Activated CD8-positive, alpha-beta memory T cell treated with anti-CD3 and anti-CD28 coated beads, Interleukin-2, amount 50 U/mL, for 1 hour (primary cell): Measurements from ENCODE around the gene MT3.
"Not testable (repeated sequence)": the region's sequence is repeated elsewhere in the genome, so short reads cannot be mapped to it uniquely, and the experiment has no call there.

Experiments
- DNase-seq: peaks from one replicate; pipeline ENCODE4 v3.0.0-alpha.2; 2020; ENCODE audit errors: extremely low read depth

The MT3 gene

DNA sequence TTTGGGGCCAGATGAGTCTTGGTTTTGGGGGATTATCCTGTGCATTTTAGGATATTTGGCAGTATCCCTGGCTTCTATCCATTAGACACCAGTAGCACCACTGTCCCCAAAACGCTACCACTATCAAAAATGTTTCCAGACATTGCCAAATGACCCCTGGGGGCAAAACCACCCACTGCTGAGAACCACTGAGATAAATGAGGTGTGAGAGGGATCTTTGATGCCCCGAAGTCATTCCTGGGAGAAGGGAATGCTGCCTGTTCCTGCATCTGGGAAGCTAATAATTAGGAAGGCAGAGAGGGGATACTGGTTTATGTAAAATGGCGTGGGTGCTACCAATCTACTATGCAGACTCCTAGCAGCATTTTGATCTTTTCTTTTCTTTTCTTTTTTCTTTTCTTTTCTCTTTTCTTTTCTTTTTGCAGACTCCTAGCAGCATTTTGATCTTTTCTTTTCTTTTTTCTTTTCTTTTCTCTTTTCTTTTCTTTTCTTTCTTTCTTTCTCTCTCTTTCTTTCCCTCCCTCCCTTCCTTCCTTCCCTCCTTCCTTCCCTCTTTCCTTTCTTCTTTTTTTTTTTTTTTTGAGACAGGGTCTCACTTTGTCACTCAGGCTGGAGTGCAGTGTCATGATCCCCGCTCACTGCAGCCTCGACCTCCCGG, 8.8 kb upstream of the MT3 start:
- no peak for DNase-seq

GRCh38 chr16:56582911-56583310, 6.4 kb upstream of the MT3 start:
- DNase-seq: not testable (repeated sequence)

DNA sequence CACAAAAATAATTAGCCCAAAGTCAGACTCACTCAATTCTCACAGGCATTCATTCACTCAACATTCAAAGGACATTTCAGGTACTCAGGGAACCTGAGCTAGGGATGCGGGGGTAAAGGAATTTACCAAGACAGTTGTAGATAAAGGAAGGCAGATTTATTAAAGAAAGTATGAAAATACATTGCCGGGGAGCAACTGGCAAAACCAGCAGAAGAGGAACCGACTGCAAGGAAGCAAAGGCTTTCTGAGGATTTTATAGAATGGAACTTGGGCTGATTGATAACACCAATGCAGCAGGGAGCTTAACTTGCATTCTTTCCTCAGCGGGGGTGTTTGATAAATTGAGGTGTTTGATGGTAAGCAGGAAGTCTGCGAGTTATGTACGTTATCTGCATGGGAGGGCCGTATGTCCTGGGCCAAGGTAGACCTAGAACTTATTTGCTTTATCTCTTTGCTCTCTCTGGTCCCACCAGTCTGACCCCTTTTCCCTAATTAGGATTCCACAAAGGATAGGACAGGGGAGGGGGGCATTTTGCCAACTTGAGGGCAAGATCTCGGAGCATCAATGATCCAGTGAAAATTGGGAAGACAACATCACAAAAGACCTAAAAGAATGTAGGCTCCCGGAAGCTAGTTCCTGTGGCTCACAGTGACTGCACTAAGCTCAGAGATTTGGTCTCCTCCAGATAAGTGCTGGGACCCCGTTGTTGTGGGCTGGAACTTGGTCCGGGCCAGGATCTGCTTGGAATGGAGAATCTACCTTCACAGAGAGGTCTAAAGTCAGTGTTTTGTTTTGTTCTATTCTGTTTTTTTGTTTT, 5.8 kb upstream of the MT3 start:
- no peak for DNase-seq

DNA sequence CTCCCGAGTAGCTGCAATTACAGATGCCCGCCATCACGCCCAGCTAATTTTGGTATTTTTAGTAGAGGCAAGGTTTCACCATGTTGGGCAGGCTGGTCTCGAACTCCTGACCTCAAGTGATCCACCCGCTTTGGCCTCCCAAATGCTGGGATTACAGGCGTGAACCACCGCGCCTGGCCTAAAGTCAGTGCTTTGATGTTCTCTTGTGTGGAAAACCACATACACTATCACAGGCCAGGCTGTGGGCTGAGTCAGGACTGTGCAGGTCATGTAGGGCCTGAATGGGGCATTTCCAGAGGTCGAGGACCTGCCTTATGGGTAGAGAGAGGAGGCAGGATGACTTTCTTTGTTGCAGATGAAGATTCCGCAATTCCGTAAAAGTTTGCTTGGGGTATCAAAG, 5.1 kb upstream of the MT3 start:
- no peak for DNase-seq

- no peak for DNase-seq
Measured at GRCh38 chr16:56588781-56589140, 567 bp upstream of the MT3 start.

GRCh38 chr16:56591377-56592060, 2.2 kb downstream of the MT3 start:
- DNase-seq: no peak

- no peak for DNase-seq
Measured at GRCh38 chr16:56593573-56594291, 4.4 kb downstream of the MT3 start.

- DNase-seq: no peak
Measured at GRCh38 chr16:56594292-56594619, 4.9 kb downstream of the MT3 start.

DNA sequence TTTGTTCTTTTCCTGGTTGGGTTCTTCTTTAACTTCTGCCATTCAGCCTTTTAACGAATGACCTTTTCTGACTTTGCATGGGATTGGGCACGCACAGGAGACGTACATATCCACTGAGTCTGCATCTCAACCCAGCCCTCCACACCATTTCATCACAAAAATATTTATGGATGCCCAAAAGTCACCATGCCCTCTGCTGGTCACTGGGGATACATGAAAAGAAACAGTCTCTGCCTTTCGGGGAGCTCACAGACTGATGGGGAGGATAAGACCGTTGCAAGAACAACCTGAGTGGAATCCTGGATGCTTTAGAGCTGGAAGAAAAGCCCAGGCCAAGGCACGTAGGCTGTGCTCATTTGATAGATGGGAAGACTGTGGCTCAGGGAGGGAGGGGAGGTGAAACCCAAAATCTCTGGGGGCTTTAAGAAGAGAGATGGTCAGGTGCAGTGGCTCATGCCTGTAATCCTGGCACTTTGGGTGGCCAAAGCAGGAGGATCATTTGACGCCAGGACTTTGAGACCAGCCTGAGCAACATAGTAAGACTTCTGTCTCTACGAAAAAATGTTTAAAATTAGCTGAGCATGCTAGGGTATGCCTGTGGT, 11.2 kb downstream of the MT3 start:
- no peak for DNase-seq

- DNase-seq: no peak
Measured at GRCh38 chr16:56601325-56601724, 12.0 kb downstream of the MT3 start.

DNA sequence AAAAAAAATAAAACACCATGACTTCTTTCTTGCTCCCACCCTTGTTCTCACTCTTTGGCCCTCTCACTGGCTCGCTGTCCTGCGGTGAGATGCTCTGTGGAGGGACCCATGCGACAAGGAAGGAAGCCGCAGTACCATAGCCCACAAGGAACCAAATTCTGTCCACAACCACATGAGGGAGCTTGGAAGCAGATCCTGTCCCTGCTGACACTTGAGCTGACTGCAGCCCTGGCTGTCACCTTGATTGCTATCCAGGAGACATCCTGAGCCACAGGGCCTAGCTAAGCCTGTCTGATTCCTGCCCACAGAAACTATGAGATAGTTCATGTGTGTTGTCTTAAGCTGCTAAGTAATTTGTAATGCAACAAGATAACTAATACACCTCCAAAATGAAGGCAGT, 14.3 kb downstream of the MT3 start:
- DNase-seq: no peak

- no peak for DNase-seq
Measured at GRCh38 chr16:56604966-56605365, 15.6 kb downstream of the MT3 start.

DNA sequence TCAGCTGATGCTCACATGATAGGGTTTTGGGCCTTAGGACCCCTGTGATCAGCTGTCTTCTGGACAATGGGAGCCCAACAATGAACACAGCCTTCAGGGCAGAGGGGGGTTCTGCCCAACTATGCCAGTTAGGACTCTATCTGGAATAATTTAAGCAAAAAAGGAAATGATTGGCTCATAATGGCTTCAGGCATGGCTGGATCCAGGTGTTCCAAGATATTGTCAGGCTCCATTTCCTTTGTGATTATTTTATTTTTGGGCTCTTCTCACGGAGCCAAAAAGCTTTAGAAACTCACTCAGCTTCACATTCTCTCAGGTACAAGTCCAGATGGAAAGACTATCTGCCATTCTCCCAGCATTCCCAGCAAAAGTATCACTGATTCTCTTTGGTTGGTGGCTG, 16.1 kb downstream of the MT3 start:
- no peak for DNase-seq

GRCh38 chr16:56606071-56606475, 16.7 kb downstream of the MT3 start:
- no peak for DNase-seq

- DNase-seq: no peak
Measured at GRCh38 chr16:56606476-56607108, 17.3 kb downstream of the MT3 start.

GRCh38 chr16:56607109-56607618, 17.8 kb downstream of the MT3 start:
- no peak for DNase-seq

GRCh38 chr16:56607675-56608042, 18.3 kb downstream of the MT3 start:
- no peak for DNase-seq

- DNase-seq: peak; percentile 51
Measured at GRCh38 chr16:56608043-56608875, 18.9 kb downstream of the MT3 start, which contains the start of gene MT2A. Gene MT2A (plus strand): TSS chr16:56608584. CDS start chr16:56608656, 72 bp downstream.

DNA sequence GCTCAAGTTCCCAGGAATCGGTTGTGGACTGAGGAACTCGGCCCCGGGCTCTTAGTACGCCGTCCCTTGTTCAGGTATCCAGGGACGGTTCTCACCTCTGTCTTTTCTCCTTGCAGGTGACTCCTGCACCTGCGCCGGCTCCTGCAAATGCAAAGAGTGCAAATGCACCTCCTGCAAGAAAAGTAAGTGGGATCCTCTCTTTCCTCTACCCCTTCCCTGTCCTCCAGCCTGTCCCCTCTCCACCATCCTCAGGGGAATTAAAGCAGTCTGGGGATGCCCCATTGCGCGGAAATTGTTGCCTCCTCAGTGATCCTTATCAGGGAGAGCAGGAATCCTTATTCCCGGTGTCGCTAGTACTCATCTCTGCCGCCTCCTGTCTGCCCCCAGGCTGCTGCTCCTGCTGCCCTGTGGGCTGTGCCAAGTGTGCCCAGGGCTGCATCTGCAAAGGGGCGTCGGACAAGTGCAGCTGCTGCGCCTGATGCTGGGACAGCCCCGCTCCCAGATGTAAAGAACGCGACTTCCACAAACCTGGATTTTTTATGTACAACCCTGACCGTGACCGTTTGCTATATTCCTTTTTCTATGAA, 19.6 kb downstream of the MT3 start:
- DNase-seq: no peak

GRCh38 chr16:56609463-56609921, 20.2 kb downstream of the MT3 start:
- peak; percentile 64 for DNase-seq
